Suprapubic skin (tissue), 4 donors: ENCODE measurements around the gene SPTBN1. TPM values are rescaled to one million over a fixed set of nuclear protein-coding genes. Genes with fewer than 3 reads are reported as not detected.

Experiments used
- DNase-seq, 2 donors: peaks; one replicate each; pipeline ENCODE4 v3.0.0-alpha.2; 2019; ENCODE audit warnings: low spot score in 2 of 2
- H3K27ac ChIP-seq: fragments of 200-600 bp; sonication (generic); one replicate; pipeline ENCODE4 v1.5.1; 2019
- H3K27me3 ChIP-seq: fragments of 200-600 bp; sonication (generic); one replicate; pipeline ENCODE4 v1.5.1; 2019
- H3K36me3 ChIP-seq: fragments of 200-600 bp; sonication (generic); one replicate; pipeline ENCODE4 v1.5.1; 2019
- H3K4me1 ChIP-seq: fragments of 200-600 bp; sonication (generic); one replicate; pipeline ENCODE4 v1.5.1; 2019
- H3K4me3 ChIP-seq: fragments of 200-600 bp; sonication (generic); one replicate; pipeline ENCODE4 v1.5.1; 2019; ENCODE audit warnings: mild to moderate bottlenecking
- H3K9me3 ChIP-seq: fragments of 200-600 bp; sonication (generic); one replicate; pipeline ENCODE4 v1.5.1; 2019
- CTCF ChIP-seq, 2 donors: fragments of 200-600 bp in 1 of 2; fragments of 450-650 bp in 1 of 2; sonication (generic) in 1 of 2; IDR thresholded peaks; one replicate each; pipeline ENCODE4 v1.5.1; 2016 to 2019; ENCODE audit warnings: antibody characterized with exemption in 2 of 2, mild to moderate bottlenecking in 1 of 2, moderate library complexity in 1 of 2
- EP300 ChIP-seq: sonication (generic); formaldehyde crosslinking; IDR thresholded peaks from one replicate; pipeline ENCODE4 v1.6.1; 2017; ENCODE audit warnings: antibody characterized with exemption
- POLR2A ChIP-seq, 2 donors: fragments of 450-650 bp; IDR thresholded peaks; one replicate each; pipeline ENCODE4 v1.6.1; 2017; ENCODE audit warnings: antibody characterized with exemption in 2 of 2, mild to moderate bottlenecking in 2 of 2, moderate library complexity in 2 of 2
- POLR2AphosphoS5 ChIP-seq, 3 donors: sonication (generic); formaldehyde crosslinking; IDR thresholded peaks; one replicate each; pipeline ENCODE4 v1.6.1; 2017; ENCODE audit warnings: antibody characterized with exemption in 3 of 3
- WGBS: methylation state at CpG from one replicate; pipeline ENCODE4 v1.1.5; 2018; 5-methylcytosine and 5-hydroxymethylcytosine counted together
- total RNA-seq, 4 donors: library from RNA; depleted of rRNA; stranded (reverse); fragments of >200 nt; gene quantifications; one replicate each; pipeline ENCODE4 v1.1.0, GENCODE V29; 2016

The SPTBN1 gene
- total RNA-seq, 4 donors from 2014 or later, result 173 to 250 (median 203) TPM

- 84% methylated on average over 2 of the region's 2 CpGs for WGBS
- TF ChIP-seq POLR2A (IDR thresholded peaks at IDR 0.05) (no peak), POLR2AphosphoS5 (IDR thresholded peaks at IDR 0.05) (peak in 1 of 3 donors; percentile 12), CTCF (IDR thresholded peaks at IDR 0.05) (no peak)
- Histone ChIP-seq H3K4me1 (peaks cover 60% of the 10 kb centered on the region), H3K27me3 (no peaks in the 10 kb centered on the region), H3K4me3 (no peak overlapping the region), H3K27ac (peak overlapping the region; percentile 96), H3K36me3 (no peaks in the 10 kb centered on the region), H3K9me3 (no peaks in the 10 kb centered on the region)
- no peak for DNase-seq
Measured at GRCh38 chr2:54556621-54557121, 100.5 kb downstream of the SPTBN1 start.

GRCh38 chr2:54557211-54557600 is 101.1 kb downstream of the SPTBN1 start:
- Histone ChIP-seq H3K4me1 (peaks cover 65% of the 10 kb centered on the region), H3K4me3 (peak overlapping the region; percentile 71), H3K9me3 (no peaks in the 10 kb centered on the region), H3K36me3 (no peaks in the 10 kb centered on the region), H3K27ac (peak overlapping the region; percentile 96), H3K27me3 (no peaks in the 10 kb centered on the region)
- WGBS, result 17% methylated on average over 1 of the region's 1 CpG
- TF ChIP-seq CTCF (IDR thresholded peaks at IDR 0.05) (no peak), POLR2A (IDR thresholded peaks at IDR 0.05) (no peak), EP300 (no peak), POLR2AphosphoS5 (IDR thresholded peaks at IDR 0.05) (no peak)
- no peak for DNase-seq

DNA sequence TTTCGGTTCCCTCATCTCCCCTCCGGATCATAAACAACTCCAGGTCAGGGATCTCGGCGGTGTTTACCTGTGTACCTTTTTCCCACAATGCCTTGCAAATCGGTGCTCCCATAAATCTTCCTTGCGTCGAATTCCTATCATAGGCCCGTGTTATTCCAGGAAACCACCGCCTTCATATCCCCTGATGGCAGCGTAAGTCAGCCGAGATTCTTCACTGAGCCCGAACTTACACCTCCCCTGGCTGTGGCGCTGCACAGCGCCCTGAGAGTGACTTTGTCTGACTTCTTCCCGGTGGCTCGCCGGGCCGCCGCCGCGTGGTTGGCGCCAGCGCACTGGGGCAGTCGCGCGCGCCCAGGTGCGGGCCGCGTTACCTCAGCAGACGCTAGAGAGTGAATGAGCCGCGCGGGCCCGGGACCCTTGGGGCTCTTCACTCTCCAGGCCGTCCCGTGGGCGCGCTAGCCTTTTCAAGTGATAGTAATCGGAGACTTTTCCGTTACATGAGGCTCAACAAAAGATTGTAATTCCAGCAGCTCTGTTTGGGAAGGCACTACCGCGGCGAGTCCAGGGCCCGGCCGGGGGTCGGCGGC is 101.6 kb downstream of the SPTBN1 start:
- H3K27me3 ChIP-seq, result no peaks in the 10 kb centered on the region
- H3K27ac ChIP-seq, result peak overlapping the region; percentile 96
- TF ChIP-seq POLR2AphosphoS5 (IDR thresholded peaks at IDR 0.05) (no peak), CTCF (IDR thresholded peaks at IDR 0.05) (no peak), EP300 (no peak), POLR2A (IDR thresholded peaks at IDR 0.05) (no peak)
- 14% methylated on average over 30 of the region's 48 CpGs for WGBS
- peak in 1 of 2 donors; percentile 72 for DNase-seq
- H3K36me3 ChIP-seq, result no peaks in the 10 kb centered on the region
- peak overlapping the region; percentile 71 for H3K4me3 ChIP-seq
- H3K9me3 ChIP-seq, result no peaks in the 10 kb centered on the region
- H3K4me1 ChIP-seq, result peaks cover 70% of the 10 kb centered on the region

DNA sequence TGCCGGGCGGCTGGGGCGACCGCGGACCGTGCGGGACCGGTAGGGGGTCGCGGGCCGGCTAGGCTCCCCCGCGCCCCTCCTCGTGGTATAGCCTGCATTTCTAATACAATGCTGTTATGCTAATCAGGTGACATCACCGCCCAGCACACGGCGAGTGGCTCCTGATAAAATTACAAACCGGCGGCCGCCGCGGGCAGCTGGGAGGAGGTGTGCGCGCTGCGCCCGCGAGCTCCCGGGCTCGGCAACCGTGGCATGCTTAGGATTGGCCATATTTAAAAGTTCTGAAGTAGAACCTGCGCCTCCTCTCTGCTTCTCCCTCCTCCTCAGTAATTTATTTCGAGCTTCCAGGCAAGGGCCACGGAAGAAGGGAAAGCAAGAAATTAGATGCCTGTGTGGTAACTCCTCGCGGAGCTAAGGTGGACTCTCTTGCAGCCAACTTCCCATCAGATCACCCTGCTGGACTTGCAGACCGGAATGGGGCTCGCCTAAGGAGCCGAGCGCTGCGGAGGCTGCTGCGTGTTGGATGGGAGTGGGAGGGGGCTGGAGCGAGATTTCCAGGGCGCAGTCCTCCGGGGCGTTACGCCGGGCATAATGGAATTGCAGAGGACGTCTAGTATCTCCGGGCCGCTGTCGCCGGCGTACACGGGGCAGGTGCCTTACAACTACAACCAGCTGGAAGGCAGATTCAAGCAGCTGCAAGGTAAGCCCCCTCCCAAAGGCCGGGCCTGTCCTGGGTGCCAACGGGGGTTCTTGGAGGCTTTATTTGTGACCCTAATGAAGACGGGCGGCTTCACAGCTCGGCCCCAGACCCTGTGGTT is 102.3 kb downstream of the SPTBN1 start:
- Histone ChIP-seq H3K4me3 (peak overlapping the region; percentile 71), H3K27me3 (no peaks in the 10 kb centered on the region), H3K4me1 (peaks cover 76% of the 10 kb centered on the region), H3K27ac (peak overlapping the region; percentile 96), H3K36me3 (no peaks in the 10 kb centered on the region), H3K9me3 (no peaks in the 10 kb centered on the region)
- 9% methylated on average over 41 of the region's 59 CpGs for WGBS
- DNase-seq, result peak in 1 of 2 donors; percentile 73
- no peak for TF ChIP-seq CTCF (IDR thresholded peaks at IDR 0.05)
- TF ChIP-seq POLR2AphosphoS5 (IDR thresholded peaks at IDR 0.05), result no peak
- TF ChIP-seq POLR2A (IDR thresholded peaks at IDR 0.05), result no peak
- TF ChIP-seq EP300, result no peak

GRCh38 chr2:54559006-54559445 is 102.9 kb downstream of the SPTBN1 start:
- no peaks in the 10 kb centered on the region for H3K9me3 ChIP-seq
- peaks cover 80% of the 10 kb centered on the region for H3K4me1 ChIP-seq
- DNase-seq, result no peak
- no peak for TF ChIP-seq POLR2A (IDR thresholded peaks at IDR 0.05)
- TF ChIP-seq CTCF (IDR thresholded peaks at IDR 0.05), result no peak
- no peak for TF ChIP-seq EP300
- no peak for TF ChIP-seq POLR2AphosphoS5 (IDR thresholded peaks at IDR 0.05)
- H3K27ac ChIP-seq, result peak overlapping the region; percentile 96
- no peaks in the 10 kb centered on the region for H3K36me3 ChIP-seq
- WGBS, result 26% methylated on average over 5 of the region's 5 CpGs
- H3K4me3 ChIP-seq, result peak overlapping the region; percentile 71
- no peaks in the 10 kb centered on the region for H3K27me3 ChIP-seq
